Ramos (cell line): ENCODE results near the gene FLCN.
"Not testable (repeated sequence)": the region's sequence is repeated elsewhere in the genome, so short reads cannot be mapped to it uniquely, and the experiment has no call there.

ENCODE experiments used
- in situ Hi-C: fragments of 300-500 bp; cut with MboI; formaldehyde crosslinking; loops from one replicate; pipeline ENCODE4 v1.14.3; 2022; ENCODE audit warnings: low sequenced_read_pairs; ENCODE audit not compliant: unreplicated experiment

The FLCN gene

DNA sequence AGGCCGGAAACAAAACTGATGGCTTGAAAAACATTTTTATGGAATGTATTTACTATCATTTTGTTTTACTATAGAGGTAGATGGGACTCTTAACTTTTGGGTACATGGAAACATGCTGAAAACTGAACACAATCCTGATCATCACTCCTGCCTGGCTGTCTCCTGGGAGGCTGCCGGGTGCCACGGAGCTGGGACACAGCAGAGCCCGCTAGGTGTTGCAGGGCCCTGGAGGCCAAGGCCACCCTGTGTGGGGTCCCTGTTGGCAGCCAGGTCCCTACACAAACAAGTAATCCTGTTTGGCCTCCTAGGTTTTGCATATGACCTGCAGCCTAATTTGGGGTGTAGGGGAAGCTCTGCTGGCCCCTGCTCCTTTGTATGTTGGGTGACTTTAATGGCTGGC is 48.4 kb downstream of the FLCN start:
- in situ Hi-C loops: no loop called here

DNA sequence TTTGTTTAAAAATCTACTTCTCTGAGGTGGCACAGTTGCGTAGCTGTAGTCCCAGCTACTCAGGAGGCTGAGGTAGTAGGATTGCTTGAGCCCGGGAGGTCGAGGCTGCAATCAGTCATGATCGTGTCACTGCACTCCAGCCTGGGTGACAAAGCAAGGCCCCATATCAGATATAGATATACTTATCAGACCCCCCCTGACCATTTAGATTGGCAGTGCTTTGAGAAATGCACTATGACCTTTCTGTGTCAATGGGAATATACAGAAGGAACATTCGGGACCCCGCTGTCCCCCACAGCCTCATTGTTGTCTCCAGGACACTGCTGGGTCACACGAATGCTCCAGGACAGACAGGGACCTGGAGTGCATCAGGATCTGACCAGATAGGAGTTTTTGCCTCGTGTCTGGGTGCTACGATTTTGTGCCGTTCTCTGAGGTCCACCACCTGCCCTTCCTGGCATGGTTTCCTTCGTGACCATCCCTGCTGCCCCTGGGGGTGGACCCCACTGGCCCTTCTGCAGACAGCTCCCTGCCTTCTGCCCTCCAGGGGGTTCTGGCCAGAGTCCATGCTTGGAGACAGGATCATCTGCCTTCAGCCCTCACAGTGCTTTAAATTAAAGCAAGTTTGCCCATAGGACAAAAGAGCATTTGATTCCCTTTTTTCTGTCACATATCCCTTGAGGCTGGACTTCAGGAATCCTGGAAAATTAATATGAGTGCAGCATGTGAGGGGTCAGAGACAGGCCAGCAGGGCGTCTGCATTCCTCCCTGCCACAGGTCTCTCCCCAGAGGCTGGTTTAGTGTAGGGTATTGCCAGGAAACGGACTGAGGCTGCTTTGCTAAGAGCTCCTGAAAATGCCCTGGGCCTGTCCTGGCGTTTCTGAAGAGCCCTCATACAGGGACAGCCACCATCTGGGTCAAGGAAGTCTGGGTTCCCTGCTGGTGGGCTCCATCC is 50.1 kb downstream of the FLCN start:
- in situ Hi-C loops: no loop called here

DNA sequence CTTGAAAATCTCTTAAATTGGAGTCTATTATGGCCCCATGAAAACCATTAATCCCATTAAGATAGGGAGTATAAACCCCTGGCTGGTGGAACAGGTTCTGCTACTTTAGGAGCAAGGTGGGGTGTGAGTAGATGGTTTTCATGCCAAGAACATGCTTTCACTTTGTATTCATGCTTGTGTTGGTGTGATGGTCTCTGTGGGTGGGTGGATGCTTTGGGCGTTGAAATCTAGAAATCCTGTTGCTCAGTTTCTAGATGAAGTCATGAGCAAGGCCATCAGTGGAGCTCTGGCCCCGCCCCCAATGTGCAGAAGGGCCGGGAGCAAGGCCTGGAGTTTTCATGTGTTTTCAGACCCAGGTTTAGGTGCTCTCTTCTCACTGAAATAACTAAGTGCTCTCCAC is 50.9 kb downstream of the FLCN start:
- in situ Hi-C loops: no loop called here

DNA sequence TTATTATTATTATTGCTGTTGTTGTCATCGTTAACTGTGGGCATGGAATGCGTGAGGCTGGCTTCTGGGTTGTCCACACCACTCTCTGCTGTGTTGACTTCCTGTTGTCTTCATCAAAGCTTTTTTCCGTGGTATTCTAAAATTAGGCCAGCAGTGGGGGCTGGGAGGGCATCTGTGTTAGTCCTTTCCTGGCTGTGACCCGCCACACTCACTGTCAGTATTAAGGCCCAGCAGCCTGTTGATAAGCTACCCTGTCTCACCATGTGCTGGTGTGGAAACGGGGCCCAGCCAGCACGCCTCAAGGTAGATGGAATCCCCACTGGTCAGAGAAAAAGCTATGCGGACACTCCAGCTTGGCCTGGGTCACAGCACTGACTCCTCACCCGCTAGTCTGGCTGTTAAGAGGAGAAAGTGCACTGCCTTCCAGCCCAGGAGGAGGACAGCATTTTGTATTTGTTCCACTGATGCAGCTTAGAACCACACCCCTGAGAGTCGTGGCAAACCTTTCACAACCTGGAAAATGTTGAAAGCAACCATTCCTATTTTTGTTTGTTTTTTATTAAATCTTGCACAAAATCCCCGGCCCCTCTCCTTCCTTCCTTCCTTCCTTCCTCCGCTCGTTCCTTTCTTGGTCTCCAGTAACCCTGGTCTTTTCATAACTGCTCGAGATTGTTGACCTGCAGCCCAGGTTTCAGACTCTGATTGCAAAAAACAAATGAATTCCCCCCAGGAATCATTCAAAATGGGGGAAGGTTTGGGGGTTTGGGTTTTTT is 51.8 kb downstream of the FLCN start:
- in situ Hi-C loops: not testable (repeated sequence)

DNA sequence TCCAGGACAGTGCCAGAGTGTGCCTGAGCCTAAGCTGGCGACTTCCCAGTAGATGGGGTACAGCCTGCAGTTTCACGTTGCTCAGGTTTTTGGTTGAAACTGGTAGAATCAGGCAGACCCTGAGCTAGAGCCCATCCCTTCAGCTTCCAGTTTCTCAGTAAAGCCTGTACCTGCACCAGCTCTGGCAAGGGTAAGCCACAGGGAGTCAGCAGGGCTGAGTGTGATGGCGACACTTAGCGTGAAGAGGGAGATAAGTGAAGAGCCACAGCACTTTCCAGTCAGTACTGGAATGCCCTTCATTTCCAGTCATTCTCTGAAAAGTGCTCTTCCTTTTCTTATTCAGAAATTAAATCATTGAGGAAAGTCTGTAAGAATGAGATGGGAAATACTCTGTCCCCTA is 53.2 kb downstream of the FLCN start:
- in situ Hi-C loops: no loop called here

DNA sequence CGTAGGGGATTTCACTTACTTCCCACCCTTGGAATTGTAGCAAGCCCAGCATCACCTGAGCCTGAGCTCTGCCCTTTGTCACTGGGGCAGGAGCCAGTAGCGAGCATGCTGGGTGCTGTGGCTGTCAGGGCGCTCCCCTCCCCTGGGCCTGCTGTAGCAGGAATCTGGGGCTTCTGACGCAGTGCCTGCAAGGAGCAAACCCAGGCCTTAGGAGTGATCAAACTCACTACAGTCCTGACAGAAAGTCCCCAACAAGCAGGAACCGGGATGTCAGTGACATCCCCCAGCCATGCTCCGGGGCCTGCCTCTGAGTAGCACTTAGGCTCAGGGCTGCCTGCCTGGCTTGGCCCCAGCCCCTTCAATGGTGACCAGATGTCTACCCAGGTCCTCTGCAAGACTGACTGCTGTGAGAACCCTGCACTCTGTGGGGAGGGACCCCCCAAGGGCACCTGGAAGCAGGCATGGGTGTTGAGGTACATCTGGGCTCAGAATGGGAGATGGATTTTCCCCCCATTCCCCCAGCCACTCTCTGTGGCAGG is 54.3 kb downstream of the FLCN start:
- in situ Hi-C loops: no loop called here

DNA sequence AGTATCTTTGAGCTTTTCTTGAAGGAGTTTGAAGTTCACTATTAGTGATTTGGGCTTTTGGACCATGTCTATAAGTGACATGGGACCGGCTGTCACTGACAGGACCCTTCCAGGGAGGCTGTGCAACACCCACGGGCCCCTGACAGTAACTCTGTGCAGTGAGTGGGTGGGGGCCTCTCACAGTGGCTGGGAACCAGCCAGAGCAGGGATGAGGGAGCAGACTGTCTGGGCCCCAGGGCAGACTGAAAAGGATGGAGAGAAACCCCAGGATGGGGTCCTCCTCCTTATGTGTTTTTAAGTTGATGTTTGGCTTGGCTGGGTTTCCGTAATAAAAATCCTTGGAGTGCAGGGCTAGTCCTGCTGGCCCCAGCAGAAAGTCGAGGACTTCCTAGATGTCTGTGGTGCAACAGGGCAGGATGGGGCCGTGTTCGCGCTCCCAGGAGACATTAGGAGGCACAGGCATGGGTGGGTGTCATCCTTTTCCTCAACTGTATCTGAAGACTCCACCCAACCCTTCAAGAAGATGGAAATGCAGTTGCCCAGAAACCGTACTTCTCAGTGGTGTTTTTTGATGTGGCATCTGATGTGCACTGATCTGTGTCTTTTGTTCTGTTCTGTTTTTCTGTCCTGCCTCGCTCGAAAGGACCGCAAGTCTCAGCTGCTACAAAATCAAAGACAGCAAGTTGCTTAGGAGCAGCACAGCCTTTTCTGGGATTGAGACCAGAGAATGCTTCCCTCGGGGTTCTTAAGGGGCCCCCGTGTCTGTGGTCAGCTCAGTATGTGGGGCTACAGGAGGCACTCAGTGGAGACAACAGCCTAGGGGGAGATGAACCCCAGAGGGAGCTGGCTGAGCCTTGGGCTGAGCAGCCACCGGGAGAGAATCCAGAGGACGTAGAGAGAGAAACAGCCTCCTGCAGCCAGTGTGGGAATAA is 55.0 kb downstream of the FLCN start:
- in situ Hi-C loops: no loop called here

DNA sequence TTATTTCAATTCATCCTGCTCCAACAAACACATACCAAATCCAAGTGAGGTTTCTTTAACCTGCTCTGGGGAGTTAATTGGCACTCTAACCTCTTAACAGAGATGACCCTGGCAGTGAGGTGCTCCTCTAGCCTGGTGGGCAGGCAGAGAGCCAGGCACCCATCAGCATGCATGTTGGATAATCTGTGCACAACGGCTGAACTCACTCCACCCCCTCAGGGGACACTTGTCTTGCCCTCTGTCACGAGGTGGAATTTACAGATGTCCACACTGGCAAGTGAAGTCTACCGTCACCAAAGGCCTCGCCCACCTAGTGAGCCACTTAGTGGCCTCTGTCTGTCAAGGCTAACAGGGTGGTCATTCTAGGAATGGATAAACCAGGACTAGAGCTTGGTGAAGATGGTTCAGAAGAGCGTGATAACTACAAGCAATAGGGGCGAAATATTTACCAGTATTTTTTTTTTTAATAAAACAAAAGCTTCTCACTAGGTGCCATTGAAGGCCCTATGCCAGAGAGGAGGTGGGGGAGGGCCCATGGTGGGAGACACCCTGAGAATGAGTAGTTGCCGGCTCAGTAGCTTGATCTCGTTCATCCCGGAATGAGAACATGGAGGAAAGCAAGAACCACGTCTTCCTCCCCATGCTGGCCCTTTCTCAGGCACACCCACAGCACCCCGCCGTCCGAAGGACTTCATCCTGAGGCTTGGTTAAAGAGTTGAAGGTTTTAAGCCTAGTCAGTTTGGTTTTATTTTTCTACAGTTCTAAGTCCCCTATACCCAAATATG is 56.0 kb downstream of the FLCN start:
- in situ Hi-C loops: no loop called here

DNA sequence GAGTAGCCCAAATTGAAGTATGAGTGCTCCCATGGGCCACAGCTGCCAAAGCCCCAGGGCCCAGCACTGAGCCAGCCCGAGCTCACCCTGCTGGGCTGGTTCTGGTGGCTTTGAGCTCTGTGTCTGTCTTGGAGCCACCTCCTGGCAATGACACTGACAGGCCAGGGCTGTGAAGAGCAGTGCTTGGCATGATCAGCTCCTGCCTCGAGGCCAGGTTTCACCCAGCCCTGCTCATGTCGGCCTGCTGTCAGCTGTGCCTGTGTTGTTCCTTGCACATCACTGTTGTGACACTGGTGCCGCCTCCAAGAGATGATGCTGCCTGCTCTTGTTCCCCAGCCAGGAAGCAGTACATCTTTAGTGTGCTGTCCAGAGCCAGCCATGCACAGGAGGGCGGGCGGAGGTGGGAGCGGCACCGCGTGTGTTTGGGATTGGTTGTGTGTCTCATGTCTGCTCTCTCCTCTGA is 56.8 kb downstream of the FLCN start:
- in situ Hi-C loops: no loop called here

DNA sequence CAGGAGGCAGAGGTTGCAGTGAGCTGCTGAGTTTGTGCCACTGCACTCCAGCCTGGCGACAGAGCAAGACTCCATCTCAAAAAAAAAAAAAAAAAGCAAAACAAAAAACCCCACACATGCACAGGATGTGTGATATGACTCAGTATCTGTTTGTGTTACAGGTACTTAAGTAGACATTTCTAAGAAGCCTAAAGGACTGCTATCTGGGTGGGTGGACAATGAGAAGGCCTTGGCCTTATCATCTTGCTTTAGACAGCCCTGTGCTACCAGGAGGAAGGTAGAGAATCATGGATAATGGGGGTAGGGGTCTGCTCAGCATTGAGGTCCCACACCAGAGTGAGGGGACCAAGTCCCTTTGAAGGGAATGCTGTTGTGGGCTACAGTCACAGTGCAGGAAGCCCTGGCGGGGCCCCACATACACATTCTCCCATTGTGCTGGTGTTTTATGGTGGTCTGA is 57.6 kb downstream of the FLCN start:
- in situ Hi-C loops: no loop called here

DNA sequence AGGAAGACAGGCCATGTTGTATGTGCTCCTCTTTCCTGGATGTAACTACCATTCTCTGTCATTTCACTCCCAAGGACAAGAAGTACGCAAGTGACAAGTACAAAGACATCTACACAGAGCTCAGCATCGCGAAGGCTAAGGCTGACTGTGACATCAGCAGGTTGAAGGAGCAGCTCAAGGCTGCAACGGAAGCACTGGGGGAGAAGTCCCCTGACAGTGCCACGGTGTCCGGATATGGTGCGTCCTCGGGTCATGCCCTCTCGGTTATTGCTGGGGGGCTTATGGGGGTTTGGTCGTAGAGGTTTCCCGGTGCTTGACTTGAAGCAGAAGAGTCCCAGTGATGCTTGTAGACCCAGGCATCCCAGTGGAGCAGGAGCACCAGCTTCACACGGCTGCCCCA is 59.8 kb downstream of the FLCN start:
- in situ Hi-C loops: no loop called here

DNA sequence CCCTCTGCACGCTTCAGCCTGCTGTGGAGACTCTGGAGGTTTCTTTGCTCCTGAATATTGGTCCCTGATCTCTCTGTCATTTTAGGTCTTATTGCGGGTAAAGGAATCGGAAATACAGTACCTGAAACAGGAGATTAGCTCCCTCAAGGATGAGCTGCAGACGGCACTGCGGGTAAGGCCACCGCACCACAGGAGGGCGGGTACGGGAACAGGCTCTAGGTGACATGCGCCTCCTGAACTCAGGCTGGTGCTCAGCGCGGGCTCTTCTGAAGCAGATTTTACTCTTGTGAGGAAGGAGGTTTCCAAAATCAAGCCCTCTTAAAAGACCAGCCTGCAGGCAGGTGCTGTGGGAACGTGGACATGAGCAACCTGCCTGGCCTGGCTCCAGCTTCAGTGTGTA is 60.6 kb downstream of the FLCN start:
- in situ Hi-C loops: no loop called here

DNA sequence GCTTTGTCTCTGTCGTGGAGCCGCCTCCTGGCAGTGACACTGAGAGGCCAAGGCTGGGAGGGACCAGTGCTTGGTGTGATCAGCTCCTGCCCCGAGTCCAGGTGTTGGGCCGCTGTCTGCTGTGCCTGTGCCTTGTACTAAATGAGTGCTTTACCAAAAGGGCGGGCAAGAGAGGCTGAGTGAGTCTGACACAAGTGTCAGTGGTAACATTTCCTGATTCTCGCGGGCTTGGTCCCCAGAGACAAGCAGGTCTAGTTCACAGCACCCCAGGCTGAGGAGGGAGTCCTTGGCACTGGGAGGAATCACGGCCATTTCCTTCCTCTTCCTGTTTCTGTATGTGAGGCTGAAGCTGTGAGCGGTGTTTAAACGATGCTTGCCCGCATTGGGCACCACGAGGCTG is 61.1 kb downstream of the FLCN start:
- in situ Hi-C loops: no loop called here

DNA sequence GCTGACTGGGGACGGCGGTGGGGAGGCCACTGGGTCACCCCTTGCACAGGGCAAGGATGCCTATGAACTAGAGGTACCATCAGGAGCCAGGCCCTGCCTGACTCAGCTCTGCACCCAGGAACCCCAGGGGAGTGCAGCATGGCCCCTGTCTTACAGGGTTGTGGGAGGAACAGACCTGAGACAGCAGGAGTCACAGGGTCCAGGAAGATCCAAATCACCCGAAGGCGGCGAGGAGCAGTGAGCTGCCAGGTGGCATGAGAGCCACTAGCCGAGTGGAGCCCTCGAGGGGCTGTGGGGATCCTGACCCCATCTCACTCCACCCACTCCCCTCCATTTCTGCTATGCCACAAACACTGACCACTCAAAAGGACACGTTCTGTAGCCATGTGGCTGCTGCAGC is 61.6 kb downstream of the FLCN start:
- in situ Hi-C loops: no loop called here

DNA sequence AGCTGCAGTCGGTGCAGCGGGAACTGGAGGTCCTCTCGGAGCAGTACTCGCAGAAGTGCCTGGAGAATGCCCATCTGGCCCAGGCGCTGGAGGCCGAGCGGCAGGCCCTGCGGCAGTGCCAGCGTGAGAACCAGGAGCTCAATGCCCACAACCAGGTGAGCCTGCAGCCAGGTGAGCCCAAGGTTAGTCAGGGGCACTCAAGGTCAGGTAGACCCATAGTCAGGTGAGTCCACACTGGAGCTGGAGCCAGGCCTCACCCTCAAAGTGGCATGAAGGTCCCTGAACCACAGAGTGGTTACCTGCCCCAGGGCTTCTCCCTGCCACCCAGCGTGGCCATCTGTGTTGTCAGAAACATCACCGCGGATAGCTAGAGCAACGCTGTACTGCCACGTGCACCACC is 63.0 kb downstream of the FLCN start:
- in situ Hi-C loops: loop anchor here (5.0 kb wide), 1 partner anchor 48 kb away; no protein-coding TSS in a partner anchor

DNA sequence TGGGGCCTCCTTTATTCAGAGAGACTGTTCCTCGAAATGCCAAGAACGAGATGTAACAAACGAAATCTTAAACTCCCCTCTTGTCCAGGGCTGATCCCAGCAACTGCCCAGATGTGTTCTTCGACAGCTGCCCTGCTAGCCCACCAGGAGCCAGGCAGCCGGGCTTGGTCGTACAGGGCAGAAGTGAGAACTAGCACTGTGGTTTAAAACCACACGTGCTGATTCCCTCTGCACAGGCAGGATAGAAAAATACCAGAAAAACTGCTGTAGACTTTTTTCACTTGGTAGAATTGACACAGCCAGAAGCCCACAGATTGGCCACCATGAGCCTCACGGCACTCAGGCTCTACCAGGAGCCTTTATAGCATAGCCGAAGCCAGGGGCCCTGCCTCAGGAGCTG is 64.0 kb downstream of the FLCN start:
- in situ Hi-C loops: loop anchor here (5.0 kb wide), 1 partner anchor 49 kb away; no protein-coding TSS in a partner anchor

DNA sequence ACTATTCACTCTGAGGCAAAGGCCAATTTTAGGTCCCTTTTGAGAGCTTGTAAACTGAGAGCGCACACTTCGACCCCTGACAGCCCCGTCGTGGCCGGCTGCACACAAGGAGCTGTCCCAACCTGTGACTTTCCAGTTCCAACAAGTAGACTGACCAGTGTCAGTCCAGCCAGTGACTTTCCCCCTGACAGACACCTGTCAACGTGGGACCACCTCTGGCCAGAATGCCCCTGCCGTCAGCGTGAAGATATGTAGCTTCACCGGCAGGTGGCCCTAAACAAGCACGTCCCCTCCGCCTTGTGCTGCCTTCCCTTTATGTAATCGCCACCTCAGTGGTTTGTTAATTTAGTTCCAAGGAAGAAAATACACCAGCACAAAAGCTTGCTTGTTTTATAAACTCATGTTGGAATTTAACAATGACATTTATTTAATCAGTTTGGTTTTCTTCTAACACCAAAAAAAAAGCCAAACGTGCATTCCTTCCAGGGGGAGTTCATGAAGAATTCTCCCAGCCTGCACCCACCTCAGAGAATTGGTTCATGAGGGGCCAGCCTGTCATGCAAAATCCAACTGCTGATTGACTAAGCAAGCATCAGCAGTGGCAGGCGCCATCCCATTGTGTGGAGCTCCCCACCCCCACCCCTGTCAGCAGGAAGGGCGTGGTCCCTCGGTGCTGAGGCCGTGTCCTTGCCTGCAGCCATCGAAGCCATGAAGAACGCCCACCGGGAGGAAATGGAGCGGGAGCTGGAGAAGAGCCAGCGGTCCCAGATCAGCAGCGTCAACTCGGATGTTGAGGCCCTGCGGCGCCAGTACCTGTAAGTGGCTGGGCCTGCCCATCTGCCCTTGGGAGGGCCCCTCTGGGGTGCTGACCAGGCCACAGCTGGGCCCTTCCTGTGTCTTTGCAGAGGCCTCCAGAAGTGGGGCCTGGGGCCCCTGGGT is 64.7 kb downstream of the FLCN start:
- in situ Hi-C loops: loop anchor here (5.0 kb wide), 1 partner anchor 50 kb away; no protein-coding TSS in a partner anchor

DNA sequence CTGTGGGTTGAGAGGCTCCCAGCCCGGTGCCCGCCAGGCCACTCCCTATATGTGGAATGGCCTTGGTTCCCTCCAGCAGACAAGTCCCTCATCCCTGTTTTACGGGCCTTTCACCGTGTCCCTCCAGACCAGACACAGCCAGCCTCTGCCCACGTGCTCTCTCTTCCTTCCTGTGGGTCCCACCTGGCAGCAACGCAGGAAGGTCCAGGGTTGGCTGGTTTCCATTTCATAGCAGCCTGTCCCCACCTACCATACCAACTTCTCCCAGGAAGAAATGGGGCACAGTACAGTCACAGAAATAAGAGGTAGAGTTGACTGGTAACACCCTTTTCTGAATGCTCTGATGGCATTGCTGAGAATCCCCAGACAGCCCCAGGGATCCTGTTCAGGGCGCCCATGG is 65.8 kb downstream of the FLCN start:
- in situ Hi-C loops: loop anchor here (5.0 kb wide), 1 partner anchor 51 kb away; no protein-coding TSS in a partner anchor
